Endothelial cell of umbilical vein (primary cell): ENCODE measurements around the gene RHCE. TPM values are rescaled to one million over a fixed set of nuclear protein-coding genes. Genes with fewer than 3 reads are reported as not detected.

Experiments used
- BruUV-seq: library from RNA; stranded (reverse); fragments of 400-500 nt; replicated peaks from 2 replicates; lab custom pipeline; 2021; lab: Mats Ljungman, UMichigan
- CTCF ChIA-PET: fragments of 300-600, 350-600 bp; sonication (Branson Sonifier 250); formaldehyde crosslinking; loops from one replicate; lab custom pipeline; 2021; ENCODE audit warnings: antibody characterized with exemption, inconsistent platforms; lab: Charles Lee
- POLR2A ChIA-PET: fragments of 300-600, 350-600 bp; sonication (Branson Sonifier 250); formaldehyde crosslinking; loops from one replicate; lab custom pipeline; 2021; ENCODE audit warnings: antibody characterized with exemption, inconsistent platforms; lab: Charles Lee
- DNase-seq: peaks from one replicate; pipeline ENCODE4 v3.0.0-alpha.2; 2011; ENCODE audit warnings: low read depth, low spot score
- FAIRE-seq: peaks from 2 replicates; lab custom pipeline; 2011; peaks lifted over from hg19 to GRCh38; lab: Jason Lieb, UNC
- H2AFZ ChIP-seq: 2 replicates; pipeline ENCODE4 v1.6.0; 2012; ENCODE audit warnings: low read depth, low read length, control low read depth, inconsistent platforms
- H3K27ac ChIP-seq: 2 replicates; pipeline ENCODE4 v1.5.1; 2011; ENCODE audit warnings: low read depth, mild to moderate bottlenecking, control low read depth, low read length, moderate library complexity; ENCODE audit not compliant: insufficient read depth
- H3K27me3 ChIP-seq, 2 experiments: 2 replicates each; pipeline versions ENCODE4 v1.6.0 to v1.6.1; 2011; ENCODE audit warnings: low read length in 2 of 2, mixed read lengths in 1 of 2; ENCODE audit not compliant: control insufficient read depth in 2 of 2, insufficient read depth in 2 of 2
- H3K36me3 ChIP-seq, 2 experiments: 2 replicates in 1 of 2; 3 replicates in 1 of 2; pipeline ENCODE4 v1.5.1; 2011; ENCODE audit warnings: low read length in 2 of 2, mild to moderate bottlenecking in 1 of 2, moderate library complexity in 1 of 2; ENCODE audit not compliant: control insufficient read depth in 2 of 2, insufficient read depth in 2 of 2; ENCODE audit errors: extremely low read depth in 1 of 2
- H3K4me1 ChIP-seq: 3 replicates; pipeline ENCODE4 v1.5.1; 2011; ENCODE audit warnings: mild to moderate bottlenecking, low read length; ENCODE audit not compliant: control insufficient read depth, insufficient read depth; ENCODE audit errors: extremely low read depth
- H3K4me2 ChIP-seq: 2 replicates; pipeline ENCODE4 v1.6.1; 2011; ENCODE audit warnings: low read length, control low read depth, mixed read lengths; ENCODE audit not compliant: insufficient read depth
- H3K4me3 ChIP-seq, 3 experiments: fragments of 200-600 bp in 1 of 3; sonication (generic), shearing (Covaris generic) in 1 of 3; replicated peaks in 1 of 3; 2 replicates each; pipeline ENCODE4 v1.5.1; 2011 to 2016; ENCODE audit warnings: control low read depth in 3 of 3, low read length in 3 of 3, mild to moderate bottlenecking in 2 of 3, inconsistent platforms in 1 of 3, low read depth in 1 of 3, moderate library complexity in 1 of 3; ENCODE audit not compliant: insufficient read depth in 1 of 3
- H3K79me2 ChIP-seq: 2 replicates; pipeline ENCODE4 v1.6.0; 2012; ENCODE audit warnings: low read length, inconsistent platforms; ENCODE audit not compliant: control insufficient read depth, insufficient read depth
- H3K9ac ChIP-seq: replicated peaks from 2 replicates; pipeline ENCODE3; 2011; ENCODE audit warnings: low read length, control low read depth; ENCODE audit not compliant: insufficient read depth; ENCODE audit errors: extremely low read depth
- H3K9me1 ChIP-seq: replicated peaks from 3 replicates; pipeline ENCODE4 v1.6.0; 2011; ENCODE audit warnings: mild to moderate bottlenecking, low read length; ENCODE audit not compliant: control insufficient read depth, insufficient read depth; ENCODE audit errors: extremely low read depth
- H3K9me3 ChIP-seq: replicated peaks from 2 replicates; pipeline ENCODE4 v1.5.1; 2012; ENCODE audit warnings: low read length, inconsistent platforms; ENCODE audit not compliant: control insufficient read depth, insufficient read depth
- H4K20me1 ChIP-seq: replicated peaks from 2 replicates; pipeline ENCODE3; 2011; ENCODE audit warnings: mild to moderate bottlenecking, low read length; ENCODE audit not compliant: control insufficient read depth, insufficient read depth; ENCODE audit errors: extremely low read depth
- EZH2 ChIP-seq: IDR thresholded peaks from 2 replicates; pipeline ENCODE4 v1.6.1; 2012; ENCODE audit warnings: borderline replicate concordance, low read depth, mild to moderate bottlenecking, moderate library complexity, low read length, inconsistent platforms; ENCODE audit not compliant: severe bottlenecking
- FOS ChIP-seq: IDR thresholded peaks from 2 replicates; pipeline ENCODE4 v1.6.1; 2011; ENCODE audit warnings: mild to moderate bottlenecking, low read length, moderate library complexity, borderline replicate concordance; ENCODE audit not compliant: insufficient read depth
- GATA2 ChIP-seq: IDR thresholded peaks from 2 replicates; pipeline ENCODE4 v1.7.0; 2011; ENCODE audit warnings: low read depth, mild to moderate bottlenecking, moderate library complexity, mixed read lengths, low read length; ENCODE audit not compliant: insufficient read length, insufficient read depth
- JUN ChIP-seq: IDR thresholded peaks from 2 replicates; pipeline ENCODE4 v1.6.1; 2011; ENCODE audit warnings: borderline replicate concordance, low read depth; ENCODE audit not compliant: insufficient read length, insufficient read depth
- MYC ChIP-seq: IDR thresholded peaks from one replicate; pipeline ENCODE4 v1.6.1; 2011; ENCODE audit warnings: mild to moderate bottlenecking, low read depth, low read length
- POLR2A ChIP-seq: IDR thresholded peaks from 2 replicates; pipeline ENCODE4 v1.6.1; 2012; ENCODE audit warnings: low read depth, mild to moderate bottlenecking, control low read depth, low read length
- POLR2AphosphoS5 ChIP-seq: IDR thresholded peaks from 2 replicates; pipeline ENCODE4 v1.6.1; 2012; ENCODE audit warnings: low read depth, mild to moderate bottlenecking, control low read depth, low read length, moderate library complexity; ENCODE audit not compliant: insufficient read depth
- dilution Hi-C: fragments of 300-500 bp; cut with MboI; formaldehyde crosslinking; loops from one replicate; pipeline ENCODE4 v1.15.0; 2019; ENCODE audit warnings: low sequenced_read_pairs; ENCODE audit not compliant: extremely low pct_ligation_motif_present
- intact Hi-C: fragments of 100-400 bp; cut with micrococcal nuclease; formaldehyde crosslinking; loops from one replicate; pipeline ENCODE4 v1.10.0; 2022
- polyA plus RNA-seq, 4 experiments: library from polyadenylated mRNA; depleted of rRNA in 3 of 4; stranded (reverse) in 3 of 4; unstranded in 1 of 4; fragments of >200 nt; gene quantifications; 2 replicates each; pipeline versions ENCODE4 v1.2.1 to v1.2.3, GENCODE V29; 2011 to 2012; ENCODE audit warnings: missing spikeins in 1 of 4
- total RNA-seq: library from RNA; stranded (reverse); gene quantifications from 2 replicates; pipeline ENCODE4 v1.2.3, GENCODE V29; 2021
- TF ChIP-seq, protein P1 (sequence below): IDR thresholded peaks from 2 replicates; pipeline ENCODE4 v1.6.1; 2011; ENCODE audit not compliant: insufficient read depth, insufficient read length
- TF ChIP-seq, protein P2 (sequence below), 2 donors: IDR thresholded peaks; 1 replicate in 1 of 2; 2 replicates in 1 of 2; pipeline ENCODE4 v1.5.1; 2011; ENCODE audit warnings: low read length in 2 of 2, mild to moderate bottlenecking in 2 of 2, moderate library complexity in 2 of 2, control low read depth in 1 of 2, inconsistent platforms in 1 of 2, low read depth in 1 of 2; ENCODE audit not compliant: insufficient read depth in 1 of 2; ENCODE audit errors: extremely low read depth in 1 of 2

The RHCE gene
- total and polyA plus RNA-seq, 2 donors (not counting 3 experiments of a cell fraction or from before 2014, with no cell fraction given) = 0.07 TPM; not detected in 1

DNA sequence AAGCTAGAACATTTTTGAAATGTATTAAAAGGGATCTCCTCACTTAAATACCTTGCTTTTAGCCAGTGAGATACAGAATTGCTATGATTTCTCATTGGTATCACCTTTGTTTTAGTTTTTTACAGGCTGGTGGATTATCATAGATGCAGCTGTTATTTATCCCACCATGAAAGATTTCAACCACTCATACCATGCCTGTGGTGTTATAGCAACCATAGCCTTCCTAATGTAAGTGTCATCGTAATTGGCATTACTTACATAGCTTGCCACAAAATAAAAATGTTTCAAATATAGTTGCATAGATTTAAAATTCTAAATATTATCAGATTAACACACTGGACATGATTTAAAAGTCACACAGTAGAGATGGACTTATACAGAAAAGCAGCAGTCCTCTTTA is 77.8 kb downstream of the RHCE start:
- no peak for DNase-seq

More for the DNA sequence above, 77.8 kb downstream of the RHCE start:
- no peak overlapping the region for H3K9ac ChIP-seq
- peaks cover 6% of the 10 kb centered on the region for H4K20me1 ChIP-seq
- intact Hi-C loops = no loop called here
- no peak overlapping the region for H3K4me2 ChIP-seq
- no peak for FAIRE-seq
- no peaks in the 10 kb centered on the region for H3K9me3 ChIP-seq
- ChIA-PET POLR2A (no interaction called here), CTCF (interaction anchor here (1.3 kb wide), 1 partner anchor 178 kb away, joined by 3 read pairs; no protein-coding TSS in a partner anchor)
- no TSS peak for BruUV-seq
- dilution Hi-C loops = no loop called here
- no peaks in the 10 kb centered on the region for H3K9me1 ChIP-seq
- TF ChIP-seq EZH2 = no peak
- TF ChIP-seq, protein P1, sequence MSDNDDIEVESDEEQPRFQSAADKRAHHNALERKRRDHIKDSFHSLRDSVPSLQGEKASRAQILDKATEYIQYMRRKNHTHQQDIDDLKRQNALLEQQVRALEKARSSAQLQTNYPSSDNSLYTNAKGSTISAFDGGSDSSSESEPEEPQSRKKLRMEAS = no peak
- TF ChIP-seq GATA2 = no peak
- TF ChIP-seq, protein P2, sequence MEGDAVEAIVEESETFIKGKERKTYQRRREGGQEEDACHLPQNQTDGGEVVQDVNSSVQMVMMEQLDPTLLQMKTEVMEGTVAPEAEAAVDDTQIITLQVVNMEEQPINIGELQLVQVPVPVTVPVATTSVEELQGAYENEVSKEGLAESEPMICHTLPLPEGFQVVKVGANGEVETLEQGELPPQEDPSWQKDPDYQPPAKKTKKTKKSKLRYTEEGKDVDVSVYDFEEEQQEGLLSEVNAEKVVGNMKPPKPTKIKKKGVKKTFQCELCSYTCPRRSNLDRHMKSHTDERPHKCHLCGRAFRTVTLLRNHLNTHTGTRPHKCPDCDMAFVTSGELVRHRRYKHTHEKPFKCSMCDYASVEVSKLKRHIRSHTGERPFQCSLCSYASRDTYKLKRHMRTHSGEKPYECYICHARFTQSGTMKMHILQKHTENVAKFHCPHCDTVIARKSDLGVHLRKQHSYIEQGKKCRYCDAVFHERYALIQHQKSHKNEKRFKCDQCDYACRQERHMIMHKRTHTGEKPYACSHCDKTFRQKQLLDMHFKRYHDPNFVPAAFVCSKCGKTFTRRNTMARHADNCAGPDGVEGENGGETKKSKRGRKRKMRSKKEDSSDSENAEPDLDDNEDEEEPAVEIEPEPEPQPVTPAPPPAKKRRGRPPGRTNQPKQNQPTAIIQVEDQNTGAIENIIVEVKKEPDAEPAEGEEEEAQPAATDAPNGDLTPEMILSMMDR (IDR thresholded peaks at IDR 0.05; ENCODE audit: extremely low read depth in 1 of 2, insufficient read depth in 1 of 2, low read depth in 1 of 2, low read length in 2 of 2) = no peak
- TF ChIP-seq FOS = no peak
- no peak for TF ChIP-seq POLR2AphosphoS5
- no peak for TF ChIP-seq JUN
- no peak for TF ChIP-seq POLR2A
- TF ChIP-seq MYC = no peak
- H3K36me3 ChIP-seq = peaks cover 3 to 4% of the 10 kb centered on the region in 2 experiments
- H3K79me2 ChIP-seq = peaks cover 62% of the 10 kb centered on the region
- H3K27me3 ChIP-seq = no peaks in the 10 kb centered on the region
- H2AFZ ChIP-seq = no peak overlapping the region
- peaks cover 15% of the 10 kb centered on the region for H3K4me1 ChIP-seq
- no peak overlapping the region for H3K4me3 ChIP-seq
- H3K27ac ChIP-seq = no peak overlapping the region
